Cortex of kidney (tissue), 1 donor: ENCODE data around the gene CTLA4.

Experiments used
- DNase-seq: peaks from one replicate; lab custom pipeline; 2025; lab: John Stamatoyannopoulos, UW

The CTLA4 gene

GRCh38 chr2:203891474-203891873 lies 23.9 kb downstream of the CTLA4 start:
- DNase-seq, result no peak

DNA sequence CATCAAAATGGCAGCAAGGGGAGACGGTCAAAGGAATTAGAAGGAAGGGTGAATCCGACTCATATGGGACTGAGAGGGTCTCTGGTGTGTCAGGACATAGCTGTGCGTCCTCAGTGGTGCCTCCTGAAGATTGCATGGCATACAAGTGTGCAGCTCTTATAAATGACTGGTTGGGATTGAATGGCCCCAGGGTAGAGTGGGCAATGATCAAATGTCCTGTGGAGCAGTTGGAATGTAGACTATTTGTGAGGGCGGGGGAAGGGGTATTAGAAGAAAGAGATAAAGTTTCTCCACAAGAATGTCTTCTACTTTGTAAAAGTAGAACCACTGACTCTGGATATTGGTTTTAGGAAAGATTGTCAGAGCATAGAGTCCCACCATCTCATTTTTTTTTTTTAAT lies 24.6 kb downstream of the CTLA4 start:
- no peak for DNase-seq

- DNase-seq, result no peak
Measured at GRCh38 chr2:203893401-203893800, 25.8 kb downstream of the CTLA4 start.

DNA sequence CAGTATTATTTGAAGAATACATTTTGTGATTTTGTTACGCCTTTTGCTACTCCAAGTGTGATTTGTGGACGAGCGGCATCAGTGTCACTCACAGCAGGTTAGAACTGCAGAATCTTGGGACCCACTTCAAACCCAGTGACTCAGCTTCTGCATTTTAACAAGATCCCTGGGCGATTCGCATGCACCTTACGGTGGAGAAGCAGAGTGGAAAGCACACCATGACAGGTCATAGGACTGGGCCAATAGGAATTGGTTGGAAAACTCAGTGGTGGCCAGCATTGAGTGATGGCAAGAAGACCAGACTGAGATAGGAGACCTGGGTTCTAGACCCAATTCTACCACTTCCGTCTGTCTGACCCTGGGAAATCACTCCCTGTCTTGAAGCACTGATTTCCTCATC lies 26.3 kb downstream of the CTLA4 start:
- DNase-seq, result no peak

GRCh38 chr2:203894262-203894661 lies 26.7 kb downstream of the CTLA4 start:
- DNase-seq, result no peak

DNA sequence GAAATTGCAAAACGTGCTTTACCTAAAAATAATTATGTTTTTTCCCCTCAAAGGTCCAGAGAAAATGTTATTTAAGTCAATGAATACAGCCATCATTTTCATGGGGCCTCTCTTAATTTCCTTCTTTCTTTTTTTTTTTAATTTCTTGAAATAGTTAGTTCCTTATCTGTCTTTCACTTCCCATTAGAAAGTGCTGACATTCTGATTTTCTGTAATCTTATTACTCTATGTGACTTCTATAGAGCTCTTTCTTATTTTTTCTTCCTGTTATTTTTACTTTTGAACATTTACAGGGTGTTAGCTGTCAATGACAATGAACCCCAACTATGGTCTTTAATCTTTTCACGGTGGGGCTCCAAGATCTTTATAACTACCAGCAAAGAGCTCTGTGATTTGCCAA lies 30.0 kb downstream of the CTLA4 start:
- no peak for DNase-seq

GRCh38 chr2:203898657-203899056 lies 31.1 kb downstream of the CTLA4 start:
- no peak for DNase-seq

GRCh38 chr2:203900253-203900652 lies 32.7 kb downstream of the CTLA4 start:
- no peak for DNase-seq

GRCh38 chr2:203904022-203904421 lies 36.5 kb downstream of the CTLA4 start:
- no peak for DNase-seq

DNA sequence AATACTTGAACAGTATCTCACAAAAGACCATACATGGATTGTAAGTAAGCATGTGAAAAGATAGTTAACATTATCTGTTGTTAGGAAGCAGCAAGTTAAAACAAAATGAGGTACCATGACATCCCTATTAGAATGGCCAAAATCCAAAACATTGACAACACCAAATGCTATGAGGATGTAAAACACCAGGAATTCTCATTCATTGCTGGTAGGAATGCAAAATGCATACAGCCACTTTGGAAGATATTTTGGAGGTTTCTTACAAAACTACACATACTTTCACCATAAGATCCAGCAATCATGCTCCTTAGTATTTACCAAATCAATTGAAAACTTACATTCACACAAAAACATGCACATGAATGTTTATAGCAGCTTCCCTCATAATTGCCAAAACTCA lies 38.1 kb downstream of the CTLA4 start:
- no peak for DNase-seq

- no peak for DNase-seq
Measured at GRCh38 chr2:203908066-203908796, 40.7 kb downstream of the CTLA4 start.

GRCh38 chr2:203908797-203909185 lies 41.2 kb downstream of the CTLA4 start:
- no peak for DNase-seq

DNA sequence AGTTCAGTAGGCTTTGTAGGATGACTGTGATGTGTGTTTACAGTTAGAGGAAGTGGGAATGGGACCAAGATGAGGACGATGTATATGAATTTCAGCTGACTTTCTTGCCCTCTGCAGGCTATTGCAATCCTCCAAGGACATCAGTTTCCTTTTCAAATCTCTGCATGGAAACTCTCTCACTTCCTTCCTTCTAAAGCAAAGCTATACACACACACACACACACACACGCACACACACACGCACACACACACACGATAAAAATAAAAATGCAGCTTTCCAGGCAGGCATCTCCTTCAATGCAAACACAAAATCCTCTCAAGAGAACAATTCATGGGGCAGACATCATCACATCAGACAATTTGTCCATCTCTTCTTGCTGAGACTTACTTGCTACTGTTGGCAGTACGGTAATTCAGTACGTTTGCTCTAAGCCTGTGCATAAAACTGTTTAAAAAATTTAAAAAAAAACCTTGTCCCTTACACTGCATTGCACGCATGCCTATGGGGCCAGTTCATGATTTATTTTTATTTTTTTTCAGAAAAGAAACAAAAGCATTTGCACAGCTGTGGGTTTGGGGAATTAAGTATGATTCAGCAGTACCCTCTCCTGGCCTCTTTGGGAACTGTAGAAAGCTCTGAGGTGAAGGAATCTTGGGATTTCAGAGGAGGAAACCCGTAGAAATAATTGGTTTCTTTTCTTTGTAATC lies 41.8 kb downstream of the CTLA4 start:
- no peak for DNase-seq

DNA sequence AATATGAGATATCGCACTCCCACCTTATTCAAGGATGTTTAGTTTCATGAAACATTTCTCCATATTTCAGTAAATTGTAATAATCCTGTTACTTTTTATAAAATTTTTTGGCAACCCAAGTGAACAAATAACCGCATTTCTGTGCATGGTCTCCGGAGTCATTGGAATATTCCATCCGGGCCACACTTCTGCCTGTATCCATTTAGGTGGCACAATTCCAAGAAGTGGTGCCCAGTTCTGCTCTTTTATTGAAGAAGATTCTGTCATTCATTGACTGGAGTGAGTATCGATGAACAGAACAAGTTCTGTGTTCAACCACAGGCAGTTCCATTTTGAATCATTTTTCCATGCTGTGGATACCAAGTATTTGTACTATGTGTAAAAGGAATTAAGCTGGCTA lies 42.4 kb downstream of the CTLA4 start:
- DNase-seq, result no peak

DNA sequence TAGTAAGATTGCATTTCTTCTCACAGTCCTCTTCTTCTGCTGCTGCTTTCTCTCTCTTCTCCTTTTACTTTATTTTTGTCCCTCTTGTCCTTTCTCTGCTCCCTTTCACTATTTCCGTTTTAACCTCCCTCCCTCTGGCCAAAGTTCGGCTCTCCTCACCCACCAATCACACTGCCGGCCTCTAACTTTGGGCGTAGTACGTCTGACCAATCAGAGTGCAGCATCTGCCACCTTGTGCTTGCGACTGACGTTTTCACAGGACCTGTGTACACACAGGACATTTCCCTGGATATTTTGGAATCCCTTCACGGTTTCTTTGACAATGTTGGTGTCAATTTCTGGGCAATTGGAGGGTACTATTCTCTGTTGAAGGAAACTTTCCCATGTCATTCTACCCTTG lies 46.4 kb downstream of the CTLA4 start:
- no peak for DNase-seq

DNA sequence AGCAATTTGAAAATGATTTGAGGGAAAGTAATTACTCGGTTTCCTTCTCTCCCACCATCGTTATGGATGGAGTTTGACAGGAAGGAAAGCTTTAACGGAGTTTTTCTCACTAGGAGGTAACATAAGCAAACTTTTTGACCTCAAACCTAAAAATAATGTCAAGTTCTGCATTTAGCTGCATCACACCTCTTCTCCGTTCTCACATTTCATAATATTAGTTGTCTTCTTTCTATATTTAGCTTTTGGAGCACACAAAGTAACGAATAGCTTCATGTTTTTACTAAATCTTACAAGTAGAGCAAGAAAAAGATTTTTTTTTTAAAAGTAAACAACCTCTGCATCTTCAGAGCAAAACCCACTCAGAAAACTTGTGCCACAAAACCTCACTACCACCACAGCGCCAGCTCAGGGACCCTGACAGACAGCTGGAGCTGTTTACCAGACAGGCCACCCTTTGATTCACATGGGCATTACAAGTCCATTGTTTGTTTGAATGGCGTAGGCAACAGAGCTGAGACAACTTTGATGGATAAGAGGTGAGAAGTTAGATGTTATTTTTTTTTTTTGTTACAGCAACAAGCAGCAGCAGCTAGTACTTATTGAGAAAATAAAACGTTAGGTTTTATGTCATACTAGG lies 47.1 kb downstream of the CTLA4 start:
- no peak for DNase-seq

GRCh38 chr2:203915256-203915655 lies 47.7 kb downstream of the CTLA4 start:
- no peak for DNase-seq

GRCh38 chr2:203916756-203917155 lies 49.2 kb downstream of the CTLA4 start:
- no peak for DNase-seq

- no peak for DNase-seq
Measured at GRCh38 chr2:203918264-203918663, 50.7 kb downstream of the CTLA4 start.

- DNase-seq, result no peak
Measured at GRCh38 chr2:203918839-203919238, 51.3 kb downstream of the CTLA4 start.
